Measurements from ENCODE around the gene KSR1.
A peak's percentile ranks its signal among the peaks of the same experiment; 100 is the strongest.
"Not testable (repeated sequence)": the region's sequence is repeated elsewhere in the genome, so short reads cannot be mapped to it uniquely, and the experiment has no call there.

Gene KSR1

GRCh38 chr17:27627514-27627913 lies 171.3 kb downstream of the KSR1 start:
- TF ChIP-seq CTCF (IDR thresholded peaks at IDR 0.05): no peak

GRCh38 chr17:27628376-27628775 lies 172.1 kb downstream of the KSR1 start:
- H3K4me3 ChIP-seq: no peak overlapping the region
- H3K27ac ChIP-seq: no peak overlapping the region
- DNase-seq (ENCODE audit: low spot score): no peak
- no peak for TF ChIP-seq CTCF (IDR thresholded peaks at IDR 0.05)

More at GRCh38 chr17:27627514-27627913, 171.3 kb downstream of the KSR1 start:
- no peak for DNase-seq (ENCODE audit: low spot score)
- Histone ChIP-seq H3K4me3 (no peak overlapping the region), H3K27ac (no peak overlapping the region)

GRCh38 chr17:27629260-27629659 lies 173.0 kb downstream of the KSR1 start:
- H3K27ac ChIP-seq; H3K4me3 ChIP-seq; DNase-seq (ENCODE audit: low spot score): not testable (repeated sequence)

GRCh38 chr17:27630607-27631410 lies 174.6 kb downstream of the KSR1 start, which contains the start of gene LGALS9:
TSS of gene LGALS9 (plus strand) at chr17:27631188. CDS start at chr17:27631266, 78 bp downstream.
- peak within 1 kb of the TSS; percentile 57 for H3K4me3 ChIP-seq
- DNase-seq (ENCODE audit: low spot score): no peak
- no peak for TF ChIP-seq CTCF (IDR thresholded peaks at IDR 0.05)
- H3K27ac ChIP-seq: peak within 1 kb of the TSS in 1 of 2 donors; percentile 79

- Histone ChIP-seq H3K27ac (peak overlapping the region in 1 of 2 donors; percentile 79), H3K4me3 (peak overlapping the region; percentile 57)
- TF ChIP-seq CTCF (IDR thresholded peaks at IDR 0.05): no peak
- DNase-seq (ENCODE audit: low spot score): no peak
Observed at GRCh38 chr17:27631411-27631760, 175.1 kb downstream of the KSR1 start.

- peak overlapping the region in 1 of 2 donors; percentile 79 for H3K27ac ChIP-seq
- DNase-seq (ENCODE audit: low spot score): no peak
- peak overlapping the region; percentile 57 for H3K4me3 ChIP-seq
- TF ChIP-seq CTCF (IDR thresholded peaks at IDR 0.05): no peak
Observed at GRCh38 chr17:27631897-27632725, 175.9 kb downstream of the KSR1 start.

GRCh38 chr17:27632766-27633165 lies 176.5 kb downstream of the KSR1 start:
- peak; percentile 82 for DNase-seq (ENCODE audit: low spot score)
- peak overlapping the region; percentile 43 for H3K4me3 ChIP-seq
- peak overlapping the region in 1 of 2 donors; percentile 79 for H3K27ac ChIP-seq
